ENCODE results near the gene DISC1. TPM values are rescaled to one million over a fixed set of nuclear protein-coding genes. Genes with fewer than 3 reads are reported as not detected.
"Not testable (repeated sequence)": the region's sequence is repeated elsewhere in the genome, so short reads cannot be mapped to it uniquely, and the experiment has no call there.

DISC1 gene
- total and polyA plus RNA-seq, 2 experiments from 2014 or later: 0.43 to 1.2 TPM

- H3K36me3 ChIP-seq (ENCODE audit: low read depth): no peaks in the 10 kb centered on the region
- no peak for TF ChIP-seq EZH2phosphoT487 (IDR thresholded peaks at IDR 0.05; ENCODE audit: insufficient read depth, low read depth)
- TF ChIP-seq EZH2 (IDR thresholded peaks at IDR 0.05; ENCODE audit: insufficient read depth, poor library complexity, severe bottlenecking): no peak
- no peaks in the 10 kb centered on the region for H3K4me1 ChIP-seq (ENCODE audit: insufficient read depth)
- H3K27me3 ChIP-seq (replicated peaks; ENCODE audit: insufficient read depth): no peaks in the 10 kb centered on the region
- H3K27ac ChIP-seq: no peak overlapping the region
- 68 to 73% methylated on average over 3 of the region's 3 CpGs for WGBS, 2 experiments (ENCODE audit: low coverage in 1 of 2, low lambda C conversion rate in 2 of 2, missing lambda C conversion rate in 2 of 2)
- H3F3A ChIP-seq (ENCODE audit: insufficient read depth): no peaks in the 10 kb centered on the region
- no peaks in the 10 kb centered on the region for H3K9me3 ChIP-seq (ENCODE audit: low read depth)
- no peaks in the 10 kb centered on the region for H4K20me1 ChIP-seq (ENCODE audit: insufficient read depth)
- in situ Hi-C loops (cut with MboI): no loop called here
- H3K9me2 ChIP-seq (ENCODE audit: insufficient read depth): no peaks in the 10 kb centered on the region
- H3K4me3 ChIP-seq: no peak overlapping the region
- H3K4me2 ChIP-seq (ENCODE audit: unreplicated experiment): no peak overlapping the region
- H3K9ac ChIP-seq: no peak overlapping the region
- no peaks in the 10 kb centered on the region for H3K79me2 ChIP-seq (ENCODE audit: insufficient read depth)
- DNase-seq: no peak
- no peak overlapping the region for H2AFZ ChIP-seq
These were observed 316.5 kb downstream of the DISC1 start for GRCh38 chr1:231943084-231943483.

GRCh38 chr1:231948102-231948501 is 321.5 kb downstream of the DISC1 start:
- H3K27me3 ChIP-seq (replicated peaks; ENCODE audit: insufficient read depth); H2AFZ ChIP-seq; H3K79me2 ChIP-seq (ENCODE audit: insufficient read depth); H3K36me3 ChIP-seq (ENCODE audit: low read depth); H3K9ac ChIP-seq; H4K20me1 ChIP-seq (ENCODE audit: insufficient read depth); in situ Hi-C loops (cut with MboI); H3K4me1 ChIP-seq (ENCODE audit: insufficient read depth); H3K9me2 ChIP-seq (ENCODE audit: insufficient read depth); H3F3A ChIP-seq (ENCODE audit: insufficient read depth); H3K27ac ChIP-seq; H3K9me3 ChIP-seq (ENCODE audit: low read depth); H3K4me2 ChIP-seq (ENCODE audit: unreplicated experiment); H3K4me3 ChIP-seq; DNase-seq: not testable (repeated sequence)
- 85 to 96% methylated on average over 5 of the region's 5 CpGs for WGBS, 2 experiments (ENCODE audit: low coverage in 1 of 2, low lambda C conversion rate in 2 of 2, missing lambda C conversion rate in 2 of 2)

GRCh38 chr1:231949277-231950091 is 322.9 kb downstream of the DISC1 start:
- Histone ChIP-seq H3F3A (ENCODE audit: insufficient read depth) (no peaks in the 10 kb centered on the region), H3K79me2 (ENCODE audit: insufficient read depth) (no peaks in the 10 kb centered on the region), H3K9me3 (ENCODE audit: low read depth) (no peaks in the 10 kb centered on the region), H3K36me3 (ENCODE audit: low read depth) (no peaks in the 10 kb centered on the region), H3K4me3 (no peak overlapping the region), H2AFZ (no peak overlapping the region), H4K20me1 (ENCODE audit: insufficient read depth) (no peaks in the 10 kb centered on the region), H3K4me2 (ENCODE audit: unreplicated experiment) (no peak overlapping the region), H3K4me1 (ENCODE audit: insufficient read depth) (no peaks in the 10 kb centered on the region), H3K9me2 (ENCODE audit: insufficient read depth) (no peaks in the 10 kb centered on the region), H3K9ac (no peak overlapping the region), H3K27ac (no peak overlapping the region), H3K27me3 (replicated peaks; ENCODE audit: insufficient read depth) (no peaks in the 10 kb centered on the region)
- in situ Hi-C loops (cut with MboI): no loop called here
- TF ChIP-seq EZH2phosphoT487 (IDR thresholded peaks at IDR 0.05; ENCODE audit: insufficient read depth, low read depth): no peak
- no peak for TF ChIP-seq EZH2 (IDR thresholded peaks at IDR 0.05; ENCODE audit: insufficient read depth, poor library complexity, severe bottlenecking)
- 12 to 35% methylated on average over 8 of the region's 8 CpGs for WGBS, 2 experiments (ENCODE audit: low coverage in 1 of 2, low lambda C conversion rate in 2 of 2, missing lambda C conversion rate in 2 of 2)
- DNase-seq: no peak

- Histone ChIP-seq H3K4me1 (ENCODE audit: insufficient read depth) (no peaks in the 10 kb centered on the region), H3K36me3 (ENCODE audit: low read depth) (no peaks in the 10 kb centered on the region), H4K20me1 (ENCODE audit: insufficient read depth) (no peaks in the 10 kb centered on the region), H3K27ac (no peak overlapping the region), H3K4me2 (ENCODE audit: unreplicated experiment) (no peak overlapping the region), H3F3A (ENCODE audit: insufficient read depth) (no peaks in the 10 kb centered on the region), H3K4me3 (no peak overlapping the region), H3K9me3 (ENCODE audit: low read depth) (no peaks in the 10 kb centered on the region), H3K27me3 (replicated peaks; ENCODE audit: insufficient read depth) (no peaks in the 10 kb centered on the region), H3K9me2 (ENCODE audit: insufficient read depth) (no peaks in the 10 kb centered on the region), H3K9ac (no peak overlapping the region), H2AFZ (no peak overlapping the region), H3K79me2 (ENCODE audit: insufficient read depth) (no peaks in the 10 kb centered on the region)
- no peak for TF ChIP-seq EZH2phosphoT487 (IDR thresholded peaks at IDR 0.05; ENCODE audit: insufficient read depth, low read depth)
- no peak for TF ChIP-seq EZH2 (IDR thresholded peaks at IDR 0.05; ENCODE audit: insufficient read depth, poor library complexity, severe bottlenecking)
- no peak for DNase-seq
- WGBS, 2 experiments (ENCODE audit: low coverage in 1 of 2, low lambda C conversion rate in 2 of 2, missing lambda C conversion rate in 2 of 2): 78 to 79% methylated on average over 6 of the region's 6 CpGs
- in situ Hi-C loops (cut with MboI): no loop called here
These were observed 323.9 kb downstream of the DISC1 start for GRCh38 chr1:231950331-231951128.

Measured in GM23248 (cell line).